ENCODE results near the gene HILPDA. TPM values are rescaled to one million over a fixed set of nuclear protein-coding genes. Genes with fewer than 3 reads are reported as not detected.
"Not testable (repeated sequence)": the region's sequence is repeated elsewhere in the genome, so short reads cannot be mapped to it uniquely, and the experiment has no call there.

HILPDA gene
- total RNA-seq, 2 donors from 2014 or later: 26.5 to 37.9 TPM

DNA sequence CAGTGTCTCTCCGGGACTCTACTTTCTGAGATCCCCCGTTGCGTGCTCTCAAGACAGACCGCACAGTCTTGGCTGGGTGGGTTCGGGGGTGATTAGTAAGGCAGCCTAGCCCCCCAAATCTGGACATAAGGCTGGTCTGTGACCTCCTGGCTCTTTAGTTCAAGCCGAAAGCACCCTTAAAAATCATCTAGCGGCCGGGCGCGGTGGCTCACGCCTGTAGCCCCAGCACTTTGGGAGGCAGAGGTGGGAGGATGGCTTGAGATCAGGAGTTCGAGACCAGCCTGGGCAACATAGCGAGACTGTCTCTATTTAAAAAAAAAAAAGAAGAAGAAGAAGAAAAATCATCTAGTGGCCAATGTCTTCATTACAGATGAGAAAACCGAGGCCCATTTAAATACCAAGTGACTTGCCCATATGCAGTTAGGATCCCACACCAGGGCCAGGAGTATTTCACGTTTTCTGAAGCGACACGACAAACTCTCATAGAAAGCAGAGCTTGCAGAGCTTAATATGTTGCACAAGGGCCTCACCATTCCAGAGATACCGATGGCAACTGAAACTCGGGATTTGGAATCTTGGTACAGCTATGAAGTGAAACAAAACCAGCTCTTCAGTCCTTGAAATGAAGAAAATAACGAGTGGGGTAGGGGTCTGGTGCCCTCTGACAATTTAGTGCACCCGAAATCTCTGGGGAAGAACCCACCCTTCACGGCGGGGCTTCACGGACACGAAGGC lies 703 bp upstream of the HILPDA start:
- peaks cover 13% of the 10 kb centered on the region for H3K36me3 Mint-ChIP-seq (ENCODE audit: low read depth)
- peak overlapping the region; percentile 94 for H3K27ac Mint-ChIP-seq
- Histone ChIP-seq H3K36me3 (ENCODE audit: control insufficient read depth, insufficient read depth, low read length) (peaks cover 10% of the 10 kb centered on the region), H3K4me3 (ENCODE audit: low read length) (peak overlapping the region; percentile 99), H3K4me1 (ENCODE audit: control insufficient read depth, insufficient read depth, low read length) (peaks cover 16% of the 10 kb centered on the region), H3K9ac (ENCODE audit: extremely low read depth, low read length, poor library complexity, severe bottlenecking) (peak overlapping the region; percentile 88), H3K27ac (ENCODE audit: low read depth, low read length) (peak overlapping the region; percentile 39), H3K27me3 (ENCODE audit: control insufficient read depth, insufficient read depth, low read length, poor library complexity, severe bottlenecking) (no peaks in the 10 kb centered on the region), H3K9me3 (ENCODE audit: control insufficient read depth, low read length) (no peaks in the 10 kb centered on the region)
- peaks cover 13% of the 10 kb centered on the region for H3K27me3 Mint-ChIP-seq (ENCODE audit: insufficient read depth)
- H3K4me3 Mint-ChIP-seq: peak overlapping the region; percentile 95
- no peak for DNase-seq
- 69 to 70% methylated on average over 16 to 25 of the region's 25 CpGs for WGBS, 2 experiments (ENCODE audit: insufficient coverage in 1 of 2, insufficient read length in 1 of 2)
- H3K9me3 Mint-ChIP-seq: no peaks in the 10 kb centered on the region
- TF ChIP-seq, protein P1, sequence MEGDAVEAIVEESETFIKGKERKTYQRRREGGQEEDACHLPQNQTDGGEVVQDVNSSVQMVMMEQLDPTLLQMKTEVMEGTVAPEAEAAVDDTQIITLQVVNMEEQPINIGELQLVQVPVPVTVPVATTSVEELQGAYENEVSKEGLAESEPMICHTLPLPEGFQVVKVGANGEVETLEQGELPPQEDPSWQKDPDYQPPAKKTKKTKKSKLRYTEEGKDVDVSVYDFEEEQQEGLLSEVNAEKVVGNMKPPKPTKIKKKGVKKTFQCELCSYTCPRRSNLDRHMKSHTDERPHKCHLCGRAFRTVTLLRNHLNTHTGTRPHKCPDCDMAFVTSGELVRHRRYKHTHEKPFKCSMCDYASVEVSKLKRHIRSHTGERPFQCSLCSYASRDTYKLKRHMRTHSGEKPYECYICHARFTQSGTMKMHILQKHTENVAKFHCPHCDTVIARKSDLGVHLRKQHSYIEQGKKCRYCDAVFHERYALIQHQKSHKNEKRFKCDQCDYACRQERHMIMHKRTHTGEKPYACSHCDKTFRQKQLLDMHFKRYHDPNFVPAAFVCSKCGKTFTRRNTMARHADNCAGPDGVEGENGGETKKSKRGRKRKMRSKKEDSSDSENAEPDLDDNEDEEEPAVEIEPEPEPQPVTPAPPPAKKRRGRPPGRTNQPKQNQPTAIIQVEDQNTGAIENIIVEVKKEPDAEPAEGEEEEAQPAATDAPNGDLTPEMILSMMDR (conservative IDR thresholded peaks at IDR 0.05): no peak
- peaks cover 39% of the 10 kb centered on the region for H3K4me1 Mint-ChIP-seq

DNA sequence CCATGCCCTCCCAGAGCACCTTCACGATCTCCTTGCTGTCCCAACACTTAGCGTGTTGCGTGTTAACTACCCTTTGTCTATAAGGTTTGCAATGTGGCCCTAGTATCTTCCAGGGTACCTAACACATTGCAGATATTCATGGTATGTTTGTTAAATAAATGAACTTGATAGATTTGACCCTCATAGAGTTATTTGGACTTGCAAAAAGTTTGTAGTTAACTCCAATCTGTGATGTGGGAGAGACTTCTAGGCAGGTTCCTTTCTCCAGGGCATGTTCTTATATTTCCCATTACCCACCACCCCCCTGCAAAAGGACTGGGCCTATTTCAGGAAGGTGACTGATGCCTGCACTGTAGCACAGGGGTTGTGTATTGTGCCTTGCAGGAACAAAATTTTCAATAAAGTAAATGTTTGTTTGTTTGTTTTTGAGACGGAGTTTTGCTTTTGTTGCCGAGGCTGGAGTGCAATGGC lies 612 bp downstream of the HILPDA start:
- DNase-seq: no peak
- Histone ChIP-seq H3K9me3 (ENCODE audit: control insufficient read depth, low read length) (no peaks in the 10 kb centered on the region), H3K27me3 (ENCODE audit: control insufficient read depth, insufficient read depth, low read length, poor library complexity, severe bottlenecking) (no peaks in the 10 kb centered on the region), H3K9ac (ENCODE audit: extremely low read depth, low read length, poor library complexity, severe bottlenecking) (peak overlapping the region; percentile 88), H3K4me3 (ENCODE audit: low read length) (peak overlapping the region; percentile 99), H3K4me1 (ENCODE audit: control insufficient read depth, insufficient read depth, low read length) (peaks cover 16% of the 10 kb centered on the region), H3K36me3 (ENCODE audit: control insufficient read depth, insufficient read depth, low read length) (peaks cover 10% of the 10 kb centered on the region), H3K27ac (ENCODE audit: low read depth, low read length) (peak overlapping the region; percentile 92)
- Mint-ChIP-seq H3K27ac (peak overlapping the region; percentile 95), H3K27me3 (ENCODE audit: insufficient read depth) (peaks cover under 1% of the 10 kb centered on the region), H3K36me3 (ENCODE audit: low read depth) (peaks cover 13% of the 10 kb centered on the region), H3K4me1 (peaks cover 39% of the 10 kb centered on the region), H3K4me3 (peak overlapping the region; percentile 95), H3K9me3 (no peaks in the 10 kb centered on the region)
- 0 to 5% methylated on average over 3 to 5 of the region's 5 CpGs for WGBS, 2 experiments (ENCODE audit: insufficient coverage in 1 of 2, insufficient read length in 1 of 2)
- TF ChIP-seq, protein P1 (conservative IDR thresholded peaks at IDR 0.05): no peak

DNA sequence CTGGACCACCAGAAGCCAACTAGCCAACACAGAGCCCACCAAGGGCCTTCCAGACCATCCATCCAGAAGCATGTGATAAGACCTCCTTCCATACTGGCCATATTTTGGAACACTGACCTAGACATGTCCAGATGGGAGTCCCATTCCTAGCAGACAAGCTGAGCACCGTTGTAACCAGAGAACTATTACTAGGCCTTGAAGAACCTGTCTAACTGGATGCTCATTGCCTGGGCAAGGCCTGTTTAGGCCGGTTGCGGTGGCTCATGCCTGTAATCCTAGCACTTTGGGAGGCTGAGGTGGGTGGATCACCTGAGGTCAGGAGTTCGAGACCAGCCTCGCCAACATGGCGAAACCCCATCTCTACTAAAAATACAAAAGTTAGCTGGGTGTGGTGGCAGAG lies 1.7 kb downstream of the HILPDA start:
- not testable (repeated sequence) for H3K27ac ChIP-seq (ENCODE audit: low read depth, low read length)
- peaks cover 29% of the 10 kb centered on the region for H3K4me1 Mint-ChIP-seq

More for the DNA sequence above, 1.7 kb downstream of the HILPDA start:
- Histone ChIP-seq H3K4me3 (ENCODE audit: low read length) (peak overlapping the region; percentile 99), H3K4me1 (ENCODE audit: control insufficient read depth, insufficient read depth, low read length) (peaks cover 14% of the 10 kb centered on the region)
- H3K9ac ChIP-seq (ENCODE audit: extremely low read depth, low read length, poor library complexity, severe bottlenecking); H3K27me3 Mint-ChIP-seq (ENCODE audit: insufficient read depth); H3K9me3 ChIP-seq (ENCODE audit: control insufficient read depth, low read length); H3K27me3 ChIP-seq (ENCODE audit: control insufficient read depth, insufficient read depth, low read length, poor library complexity, severe bottlenecking); H3K36me3 ChIP-seq (ENCODE audit: control insufficient read depth, insufficient read depth, low read length); DNase-seq; H3K27ac Mint-ChIP-seq; H3K9me3 Mint-ChIP-seq: not testable (repeated sequence)
- Mint-ChIP-seq H3K4me3 (peak overlapping the region; percentile 95), H3K36me3 (ENCODE audit: low read depth) (peaks cover 14% of the 10 kb centered on the region)
- WGBS, 2 experiments (ENCODE audit: insufficient coverage in 1 of 2, insufficient read length in 1 of 2): 91 to 97% methylated on average over 3 of the region's 6 CpGs
